GM19463 (cell line): Measurements from ENCODE around the gene ZNF93.
"Not testable (repeated sequence)": the region's sequence is repeated elsewhere in the genome, so short reads cannot be mapped to it uniquely, and the experiment has no call there.

Experiments
- ATAC-seq: cut with Tn5 transposase; IDR thresholded peaks from one replicate; pipeline ENCODE4 v1.9.1; 2021; ENCODE audit warnings: mild to moderate bottlenecking, moderate library complexity; ENCODE audit not compliant: unreplicated experiment

Gene ZNF93

DNA sequence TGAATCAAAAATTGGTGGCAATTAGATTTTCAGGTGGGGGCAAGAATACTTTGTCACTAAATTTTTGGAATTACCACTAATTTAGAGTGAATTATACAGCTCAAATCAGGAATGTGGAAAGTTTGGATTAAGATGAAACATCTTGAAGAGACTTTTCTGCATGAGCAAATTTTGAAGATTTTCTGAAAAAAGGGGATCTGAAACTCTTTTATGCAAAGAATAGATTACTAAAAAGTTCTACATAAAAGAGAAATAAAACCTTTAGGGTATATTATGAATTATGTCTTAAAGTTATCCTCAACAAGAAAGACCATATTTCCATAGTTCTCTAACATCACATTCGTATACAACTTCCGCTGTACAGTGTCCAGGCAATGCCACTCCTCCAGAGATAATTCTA is 36.7 kb downstream of the ZNF93 start:
- no peak for ATAC-seq

DNA sequence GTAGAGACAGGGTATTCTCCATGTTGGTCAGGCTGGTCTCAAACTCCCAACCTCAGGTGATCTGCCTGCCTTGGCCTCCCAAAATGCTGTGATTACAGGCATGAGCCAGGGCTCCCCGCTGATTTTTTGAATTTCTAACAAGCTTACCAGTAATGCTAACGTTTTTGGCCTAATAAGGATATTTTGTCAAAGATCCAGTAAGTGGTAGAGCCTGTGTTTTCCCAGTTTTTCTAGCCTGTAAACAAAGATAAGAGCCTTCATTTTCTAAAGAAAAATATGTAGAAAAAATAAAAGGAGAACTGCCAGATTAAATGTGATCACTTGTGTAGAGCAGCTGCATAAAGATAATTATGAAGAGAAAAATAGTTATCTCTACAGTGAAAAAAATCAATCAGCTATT is 37.7 kb downstream of the ZNF93 start:
- ATAC-seq: no peak

DNA sequence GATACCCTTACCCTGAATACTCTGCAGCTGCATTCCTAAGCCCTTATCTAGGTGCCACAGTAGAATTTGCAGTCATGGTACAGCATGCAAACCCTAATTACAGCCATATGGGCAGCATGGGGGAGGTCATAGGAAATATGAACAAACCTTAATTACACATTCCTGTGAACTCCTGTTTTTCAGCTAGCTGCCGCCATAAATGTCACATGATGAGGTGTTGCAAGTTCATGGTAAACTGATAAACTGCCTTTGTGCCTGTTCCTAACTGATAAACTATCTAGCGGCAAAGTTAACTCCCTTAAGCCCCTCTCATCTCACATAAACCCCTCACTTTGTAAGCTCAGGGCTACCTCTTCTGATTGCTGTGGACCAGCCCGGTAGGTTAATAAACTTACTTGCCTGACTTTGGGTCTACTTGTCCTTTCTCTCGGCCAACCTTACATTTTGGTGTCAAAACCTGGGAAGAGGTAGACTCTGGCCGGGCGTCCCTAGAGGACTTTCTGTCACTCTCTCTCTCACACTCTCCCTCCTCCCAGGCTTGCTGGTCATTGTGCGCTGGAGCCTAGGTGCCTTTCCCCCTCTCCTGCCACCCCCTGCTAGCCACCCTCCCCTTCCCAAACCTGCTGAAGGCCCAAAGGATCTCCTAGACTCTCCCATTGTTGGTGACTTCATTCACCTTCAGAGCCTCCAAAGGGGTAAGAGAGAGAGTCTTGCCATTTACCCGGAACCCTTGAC is 43.3 kb downstream of the ZNF93 start:
- no peak for ATAC-seq

DNA sequence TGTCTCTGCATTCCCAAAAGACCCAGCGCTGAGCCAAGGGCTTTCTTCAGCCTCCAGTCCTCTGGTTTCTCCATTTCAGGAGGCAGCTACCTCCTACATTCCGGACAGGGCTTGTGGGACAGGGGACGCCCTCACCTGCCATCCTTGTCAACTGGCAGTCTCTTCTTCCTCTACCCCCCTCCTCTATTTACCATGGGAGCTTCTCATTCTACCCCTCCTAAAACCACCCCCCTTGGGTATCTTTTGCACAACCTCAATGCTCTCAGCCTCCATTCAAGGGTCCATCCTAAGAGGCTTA is 43.8 kb downstream of the ZNF93 start:
- ATAC-seq: no peak

DNA sequence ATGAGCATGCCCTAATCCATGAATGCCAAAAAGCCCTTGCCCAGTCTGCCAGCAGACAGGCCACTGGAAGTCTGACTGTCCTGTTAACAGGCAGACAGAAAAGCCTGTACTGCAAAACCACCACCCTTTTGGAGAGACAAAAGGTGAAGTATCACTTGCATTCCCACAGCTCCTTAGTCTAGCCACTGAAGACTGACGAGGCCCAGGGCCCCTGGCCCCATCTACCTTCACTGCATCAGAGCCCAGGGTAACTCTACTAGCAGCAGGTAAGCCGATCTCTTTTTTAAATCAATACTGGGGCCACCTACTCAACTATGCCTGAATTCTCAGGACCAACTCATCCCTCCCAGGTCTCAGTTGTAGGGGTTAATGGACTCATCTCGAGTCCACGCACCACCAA is 45.5 kb downstream of the ZNF93 start:
- no peak for ATAC-seq

- ATAC-seq: no peak
Measured at GRCh38 chr19:19948800-19949199, 48.1 kb downstream of the ZNF93 start.

- no peak for ATAC-seq
Measured at GRCh38 chr19:19955208-19955607, 54.5 kb downstream of the ZNF93 start.

DNA sequence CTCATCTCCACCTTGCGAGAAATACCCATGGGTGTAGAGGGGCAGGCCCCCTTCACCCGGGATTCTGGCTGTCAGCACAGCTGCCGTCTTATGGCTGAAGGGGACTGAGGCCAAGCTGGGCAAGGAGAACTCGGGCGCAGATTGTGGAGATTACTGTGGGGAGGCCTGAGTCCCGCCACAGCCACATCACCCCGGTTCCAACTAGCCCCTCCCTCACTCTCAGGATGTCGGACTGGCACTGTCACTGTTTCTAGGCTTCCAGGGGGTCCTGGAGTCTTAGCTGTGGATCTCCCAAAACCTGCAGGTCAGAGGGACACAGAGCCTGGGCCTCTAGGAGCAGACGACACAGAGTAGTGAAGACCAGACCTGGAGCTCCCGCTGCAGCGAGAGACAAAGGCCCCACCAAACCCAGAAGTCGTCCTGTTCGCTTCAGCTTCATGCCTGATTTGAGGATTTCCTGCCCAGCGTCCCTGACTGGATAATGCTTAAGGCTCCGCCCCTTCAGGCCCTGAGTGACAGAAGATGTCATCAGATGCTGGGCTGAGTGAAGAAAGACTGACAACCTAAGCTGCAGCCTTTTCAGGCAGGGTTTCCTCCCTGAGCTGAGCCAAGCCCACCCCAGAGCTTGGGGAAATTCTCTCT is 55.8 kb downstream of the ZNF93 start:
- no peak for ATAC-seq

DNA sequence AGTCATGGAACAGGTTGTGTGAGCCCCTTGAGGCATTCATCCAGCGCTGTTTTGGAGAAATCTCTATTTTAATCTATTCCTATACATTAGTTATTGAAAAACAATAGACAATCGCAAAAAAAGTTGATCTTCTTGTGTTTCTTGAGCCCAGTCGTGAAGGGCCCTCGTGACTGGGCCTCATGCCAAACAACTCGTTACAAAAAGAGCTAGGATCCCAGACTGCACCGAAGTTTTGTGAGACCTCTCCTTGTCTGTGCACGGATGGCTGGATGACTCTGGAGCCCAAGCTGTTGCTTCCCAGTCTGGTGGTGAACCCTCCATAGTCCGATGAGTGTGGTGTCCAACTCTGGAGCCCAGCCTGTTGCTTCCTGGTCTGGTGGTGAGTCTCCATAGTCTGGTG is 57.0 kb downstream of the ZNF93 start:
- ATAC-seq: not testable (repeated sequence)

DNA sequence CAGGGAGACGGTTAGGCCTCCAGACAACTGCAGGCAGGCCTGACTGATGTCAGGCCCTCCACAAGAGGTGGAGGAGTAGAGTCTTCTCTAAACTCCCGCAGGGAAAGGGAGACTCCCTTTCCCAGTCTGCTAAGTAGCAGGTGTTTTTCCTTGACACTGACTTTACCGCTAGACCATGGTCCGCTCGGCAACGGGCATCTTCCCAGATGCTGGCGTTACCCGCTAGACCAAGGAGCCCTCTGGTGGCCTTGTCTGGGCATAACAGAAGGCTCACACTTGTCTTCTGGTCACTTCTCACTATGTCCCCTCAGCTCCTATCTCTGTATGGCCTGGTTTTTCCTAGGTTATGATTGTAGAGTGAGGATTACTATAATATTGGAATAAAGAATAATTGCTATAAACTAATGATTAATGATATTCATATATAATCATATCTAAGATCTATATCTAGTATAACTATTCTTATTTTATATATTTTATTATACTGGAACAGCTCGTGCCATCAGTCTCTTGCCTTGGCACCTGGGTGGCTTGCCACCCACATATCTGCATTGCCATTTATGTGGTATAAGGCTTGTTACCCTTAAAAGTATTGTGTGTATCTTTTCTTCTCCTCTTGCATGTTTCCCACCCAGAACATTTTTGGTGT is 58.5 kb downstream of the ZNF93 start:
- not testable (repeated sequence) for ATAC-seq

- no peak for ATAC-seq
Measured at GRCh38 chr19:19964416-19964815, 63.7 kb downstream of the ZNF93 start.

DNA sequence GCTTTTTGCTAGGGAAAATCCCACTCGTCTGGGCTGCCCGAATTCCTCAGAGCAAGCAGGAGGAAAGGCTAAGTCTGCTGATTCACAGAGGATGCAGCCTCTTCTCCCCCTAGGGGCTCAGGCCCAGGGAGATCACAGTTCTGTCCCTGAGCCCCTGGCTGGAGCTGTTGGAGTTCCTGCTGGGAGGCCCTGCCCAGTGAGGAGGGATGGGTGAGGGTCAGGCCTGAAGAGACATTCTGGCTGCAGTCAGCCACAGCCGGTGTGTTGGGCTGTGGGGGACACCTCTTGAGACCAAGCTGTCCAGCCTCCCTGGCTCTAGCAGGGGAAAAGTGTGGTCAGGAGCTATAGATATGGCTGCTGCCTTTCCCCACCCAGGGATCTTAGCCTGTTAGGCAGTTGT is 65.4 kb downstream of the ZNF93 start:
- ATAC-seq: not testable (repeated sequence)

DNA sequence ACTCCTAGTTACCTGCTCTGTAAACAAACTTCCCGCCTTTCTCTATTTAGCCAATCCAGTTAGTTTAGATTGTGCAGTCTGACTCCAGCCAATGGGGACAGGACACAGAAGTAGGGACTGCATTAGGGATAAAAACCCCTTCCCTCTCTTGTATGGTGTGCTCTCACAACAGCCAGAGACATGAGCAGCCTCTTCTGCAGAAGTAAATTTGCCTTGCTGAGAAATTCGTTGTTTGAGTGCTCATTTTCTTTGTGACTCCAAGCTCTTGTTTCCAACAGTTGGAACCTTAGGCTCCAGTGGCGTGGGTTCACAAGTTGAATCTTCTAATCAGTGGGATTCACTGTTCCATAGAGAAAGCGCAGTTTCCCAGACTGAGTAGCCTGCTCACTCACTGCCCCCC is 66.1 kb downstream of the ZNF93 start:
- ATAC-seq: no peak
